SK-N-SH (cell line): Measurements from ENCODE around the gene COL24A1.

ENCODE experiments used
- EP300 ChIP-seq, 2 experiments: IDR thresholded peaks; 2 replicates each; pipeline versions ENCODE4 v1.4.0 to v1.6.1; 2012; ENCODE audit warnings: borderline replicate concordance in 1 of 2, low read depth in 1 of 2, low read length in 1 of 2
- RAD21 ChIP-seq: IDR thresholded peaks from 2 replicates; pipeline ENCODE4 v1.6.1; 2012; ENCODE audit warnings: mild to moderate bottlenecking, low read length
- RCOR1 ChIP-seq: fragments of 150-350 bp; IDR thresholded peaks from 2 replicates; pipeline ENCODE4 v1.6.1; 2017; ENCODE audit warnings: antibody characterized with exemption, low read length
- RFX5 ChIP-seq: IDR thresholded peaks from 2 replicates; pipeline ENCODE4 v1.6.1; 2012; ENCODE audit warnings: mild to moderate bottlenecking, improper control_type of control experiment, low read length
- TF ChIP-seq, protein P1 (sequence below): IDR thresholded peaks from 2 replicates; pipeline ENCODE4 v1.4.0; 2012; ENCODE audit warnings: low read depth, borderline replicate concordance
- TF ChIP-seq, protein P2 (sequence below): fragments of 200-600 bp; sonication (generic); IDR thresholded peaks from 2 replicates; pipeline ENCODE4 v1.6.1; 2017; ENCODE audit warnings: antibody characterized with exemption, mild to moderate bottlenecking, moderate library complexity

DNA sequence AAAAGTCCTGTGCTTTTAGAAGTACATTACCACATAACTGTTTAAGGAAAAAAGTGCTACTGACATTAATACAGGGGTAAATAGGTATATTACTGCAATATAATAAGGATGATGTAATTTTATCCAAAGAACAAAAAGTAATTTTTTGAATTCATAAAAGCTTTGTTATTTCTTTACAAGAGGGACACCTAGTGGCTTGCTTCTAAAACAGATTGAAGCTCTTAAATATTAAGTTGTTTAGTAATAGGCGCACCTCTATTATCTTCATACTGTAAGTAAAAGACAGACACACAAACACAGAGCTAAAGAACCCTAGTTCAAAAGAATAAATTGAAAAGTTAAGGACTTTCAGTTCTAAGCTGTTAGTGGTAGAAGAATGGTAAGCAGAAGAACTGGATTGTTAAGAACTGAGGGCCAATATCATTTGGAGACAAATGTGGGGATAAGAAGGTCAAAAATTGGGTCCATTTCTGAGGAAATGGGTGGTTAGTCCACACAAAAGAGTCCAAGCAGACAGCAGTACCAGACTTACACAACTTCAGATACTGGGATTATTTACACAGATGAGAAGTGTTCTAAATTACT is 463.8 kb downstream of the COL24A1 start:
- no peak for TF ChIP-seq EP300 (IDR thresholded peaks at IDR 0.05; ENCODE audit: borderline replicate concordance in 1 of 2, low read depth in 1 of 2, low read length in 1 of 2)
- TF ChIP-seq, protein P1, sequence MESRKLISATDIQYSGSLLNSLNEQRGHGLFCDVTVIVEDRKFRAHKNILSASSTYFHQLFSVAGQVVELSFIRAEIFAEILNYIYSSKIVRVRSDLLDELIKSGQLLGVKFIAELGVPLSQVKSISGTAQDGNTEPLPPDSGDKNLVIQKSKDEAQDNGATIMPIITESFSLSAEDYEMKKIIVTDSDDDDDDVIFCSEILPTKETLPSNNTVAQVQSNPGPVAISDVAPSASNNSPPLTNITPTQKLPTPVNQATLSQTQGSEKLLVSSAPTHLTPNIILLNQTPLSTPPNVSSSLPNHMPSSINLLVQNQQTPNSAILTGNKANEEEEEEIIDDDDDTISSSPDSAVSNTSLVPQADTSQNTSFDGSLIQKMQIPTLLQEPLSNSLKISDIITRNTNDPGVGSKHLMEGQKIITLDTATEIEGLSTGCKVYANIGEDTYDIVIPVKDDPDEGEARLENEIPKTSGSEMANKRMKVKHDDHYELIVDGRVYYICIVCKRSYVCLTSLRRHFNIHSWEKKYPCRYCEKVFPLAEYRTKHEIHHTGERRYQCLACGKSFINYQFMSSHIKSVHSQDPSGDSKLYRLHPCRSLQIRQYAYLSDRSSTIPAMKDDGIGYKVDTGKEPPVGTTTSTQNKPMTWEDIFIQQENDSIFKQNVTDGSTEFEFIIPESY, result no peak
- TF ChIP-seq, protein P2, sequence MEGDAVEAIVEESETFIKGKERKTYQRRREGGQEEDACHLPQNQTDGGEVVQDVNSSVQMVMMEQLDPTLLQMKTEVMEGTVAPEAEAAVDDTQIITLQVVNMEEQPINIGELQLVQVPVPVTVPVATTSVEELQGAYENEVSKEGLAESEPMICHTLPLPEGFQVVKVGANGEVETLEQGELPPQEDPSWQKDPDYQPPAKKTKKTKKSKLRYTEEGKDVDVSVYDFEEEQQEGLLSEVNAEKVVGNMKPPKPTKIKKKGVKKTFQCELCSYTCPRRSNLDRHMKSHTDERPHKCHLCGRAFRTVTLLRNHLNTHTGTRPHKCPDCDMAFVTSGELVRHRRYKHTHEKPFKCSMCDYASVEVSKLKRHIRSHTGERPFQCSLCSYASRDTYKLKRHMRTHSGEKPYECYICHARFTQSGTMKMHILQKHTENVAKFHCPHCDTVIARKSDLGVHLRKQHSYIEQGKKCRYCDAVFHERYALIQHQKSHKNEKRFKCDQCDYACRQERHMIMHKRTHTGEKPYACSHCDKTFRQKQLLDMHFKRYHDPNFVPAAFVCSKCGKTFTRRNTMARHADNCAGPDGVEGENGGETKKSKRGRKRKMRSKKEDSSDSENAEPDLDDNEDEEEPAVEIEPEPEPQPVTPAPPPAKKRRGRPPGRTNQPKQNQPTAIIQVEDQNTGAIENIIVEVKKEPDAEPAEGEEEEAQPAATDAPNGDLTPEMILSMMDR, result peak; percentile 80
- no peak for TF ChIP-seq RFX5
- TF ChIP-seq RAD21, result peak; percentile 62
- TF ChIP-seq RCOR1, result no peak
